ENCODE measurements around the gene PCCA. TPM values are rescaled to one million over a fixed set of nuclear protein-coding genes. Genes with fewer than 3 reads are reported as not detected.

Gene PCCA, protein sequence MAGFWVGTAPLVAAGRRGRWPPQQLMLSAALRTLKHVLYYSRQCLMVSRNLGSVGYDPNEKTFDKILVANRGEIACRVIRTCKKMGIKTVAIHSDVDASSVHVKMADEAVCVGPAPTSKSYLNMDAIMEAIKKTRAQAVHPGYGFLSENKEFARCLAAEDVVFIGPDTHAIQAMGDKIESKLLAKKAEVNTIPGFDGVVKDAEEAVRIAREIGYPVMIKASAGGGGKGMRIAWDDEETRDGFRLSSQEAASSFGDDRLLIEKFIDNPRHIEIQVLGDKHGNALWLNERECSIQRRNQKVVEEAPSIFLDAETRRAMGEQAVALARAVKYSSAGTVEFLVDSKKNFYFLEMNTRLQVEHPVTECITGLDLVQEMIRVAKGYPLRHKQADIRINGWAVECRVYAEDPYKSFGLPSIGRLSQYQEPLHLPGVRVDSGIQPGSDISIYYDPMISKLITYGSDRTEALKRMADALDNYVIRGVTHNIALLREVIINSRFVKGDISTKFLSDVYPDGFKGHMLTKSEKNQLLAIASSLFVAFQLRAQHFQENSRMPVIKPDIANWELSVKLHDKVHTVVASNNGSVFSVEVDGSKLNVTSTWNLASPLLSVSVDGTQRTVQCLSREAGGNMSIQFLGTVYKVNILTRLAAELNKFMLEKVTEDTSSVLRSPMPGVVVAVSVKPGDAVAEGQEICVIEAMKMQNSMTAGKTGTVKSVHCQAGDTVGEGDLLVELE
- 57.9 and 80.4 TPM in 2 replicates for total RNA-seq

GRCh38 chr13:100088644-100089464, at the start of gene PCCA:
PCCA (plus strand) TSS chr13:100089093; CDS start chr13:100089121, 28 bp downstream.

Other genes with a start within 250 kb of the PCCA start
- under 0.01 TPM in 1 of 2 replicates, not detected in the other for gene ZIC5, start 117.3 kb upstream of the PCCA start, total RNA-seq
- gene ZIC2, start 107.3 kb upstream of the PCCA start, total RNA-seq, result 0.17 and 0.22 TPM in 2 replicates

Data from dermis lymphatic vessel endothelial cell (primary cell).